Muscle layer of duodenum (tissue), 2 donors: ENCODE data around the gene BTBD19.

Experiments used
- H3K27ac ChIP-seq: one replicate; pipeline ENCODE4 v1.7.0; 2013; ENCODE audit warnings: mild to moderate bottlenecking, low read length
- H3K27me3 ChIP-seq: one replicate; pipeline ENCODE4 v1.7.0; 2013; ENCODE audit warnings: low read depth, mild to moderate bottlenecking, control low read depth, low read length
- H3K36me3 ChIP-seq, 2 donors: one replicate each; pipeline ENCODE4 v1.7.0; 2013; ENCODE audit warnings: low read length in 2 of 2, control low read depth in 1 of 2, mild to moderate bottlenecking in 1 of 2; ENCODE audit not compliant: insufficient read depth in 2 of 2, control insufficient read depth in 1 of 2
- H3K4me1 ChIP-seq, 2 donors: one replicate each; pipeline ENCODE4 v1.7.0; 2013; ENCODE audit warnings: low read length in 2 of 2, mild to moderate bottlenecking in 2 of 2, control low read depth in 1 of 2, moderate library complexity in 1 of 2; ENCODE audit not compliant: insufficient read depth in 2 of 2, control insufficient read depth in 1 of 2
- H3K4me3 ChIP-seq, 2 donors: one replicate each; pipeline ENCODE4 v1.7.0; 2013; ENCODE audit warnings: low read length in 2 of 2, low read depth in 1 of 2, mild to moderate bottlenecking in 1 of 2
- H3K9me3 ChIP-seq, 2 donors: one replicate each; pipeline ENCODE4 v1.7.0; 2013; ENCODE audit warnings: low read length in 2 of 2, control low read depth in 1 of 2, mild to moderate bottlenecking in 1 of 2; ENCODE audit not compliant: control insufficient read depth in 1 of 2
- donor health status: healthy.

The BTBD19 gene

GRCh38 chr1:44853201-44853600, 44.9 kb downstream of the BTBD19 start:
- Histone ChIP-seq H3K9me3 (no peaks in the 10 kb centered on the region), H3K4me1 (peaks cover 0 to 13% of the 10 kb centered on the region in 2 donors), H3K27ac (no peak overlapping the region), H3K27me3 (no peaks in the 10 kb centered on the region), H3K4me3 (no peak overlapping the region), H3K36me3 (peaks cover 7 to 8% of the 10 kb centered on the region in 2 donors)

GRCh38 chr1:44854970-44855369, 46.6 kb downstream of the BTBD19 start:
- Histone ChIP-seq H3K27ac (no peak overlapping the region), H3K9me3 (no peaks in the 10 kb centered on the region), H3K27me3 (no peaks in the 10 kb centered on the region), H3K4me3 (no peak overlapping the region), H3K36me3 (peaks cover 5 to 7% of the 10 kb centered on the region in 2 donors), H3K4me1 (no peaks in the 10 kb centered on the region)

- Histone ChIP-seq H3K4me3 (no peak overlapping the region), H3K9me3 (no peaks in the 10 kb centered on the region), H3K36me3 (peaks cover 0 to 3% of the 10 kb centered on the region in 2 donors), H3K4me1 (no peaks in the 10 kb centered on the region), H3K27ac (no peak overlapping the region), H3K27me3 (no peaks in the 10 kb centered on the region)
Observed at GRCh38 chr1:44855742-44856141, 47.4 kb downstream of the BTBD19 start.

GRCh38 chr1:44857446-44857845, 49.1 kb downstream of the BTBD19 start:
- Histone ChIP-seq H3K36me3 (peaks cover 0 to 3% of the 10 kb centered on the region in 2 donors), H3K9me3 (no peaks in the 10 kb centered on the region), H3K27me3 (no peaks in the 10 kb centered on the region), H3K27ac (no peak overlapping the region), H3K4me3 (no peak overlapping the region), H3K4me1 (no peaks in the 10 kb centered on the region)

- no peaks in the 10 kb centered on the region for H3K9me3 ChIP-seq
- H3K27ac ChIP-seq, result no peak overlapping the region
- H3K27me3 ChIP-seq, result no peaks in the 10 kb centered on the region
- H3K4me3 ChIP-seq, result no peak overlapping the region
- H3K36me3 ChIP-seq, result peaks cover 0 to 4% of the 10 kb centered on the region in 2 donors
- no peaks in the 10 kb centered on the region for H3K4me1 ChIP-seq
Observed at GRCh38 chr1:44860331-44860730, 52.0 kb downstream of the BTBD19 start.

- Histone ChIP-seq H3K27me3 (no peaks in the 10 kb centered on the region), H3K9me3 (no peaks in the 10 kb centered on the region), H3K4me1 (no peaks in the 10 kb centered on the region), H3K27ac (no peak overlapping the region), H3K36me3 (peaks cover 0 to 4% of the 10 kb centered on the region in 2 donors), H3K4me3 (no peak overlapping the region)
Observed at GRCh38 chr1:44860891-44861425, 52.6 kb downstream of the BTBD19 start.

GRCh38 chr1:44862829-44863401, 54.6 kb downstream of the BTBD19 start:
- Histone ChIP-seq H3K27me3 (no peaks in the 10 kb centered on the region), H3K36me3 (peaks cover 0 to 13% of the 10 kb centered on the region in 2 donors), H3K4me3 (no peak overlapping the region), H3K27ac (no peak overlapping the region), H3K4me1 (no peaks in the 10 kb centered on the region), H3K9me3 (no peaks in the 10 kb centered on the region)
